Stimulated activated CD8-positive, alpha-beta memory T cell treated with anti-CD3 and anti-CD28 coated beads, Interleukin-12 subunit alpha, Interleukin-12 subunit beta, amount 100 ng/mL, for 24 hours (primary cell): ENCODE measurements around the gene RASSF8.
"Not testable (repeated sequence)": the region's sequence is repeated elsewhere in the genome, so short reads cannot be mapped to it uniquely, and the experiment has no call there.

Source experiments
- DNase-seq: peaks from one replicate; pipeline ENCODE4 v3.0.0-alpha.2; 2020; ENCODE audit errors: extremely low read depth

The RASSF8 gene

DNA sequence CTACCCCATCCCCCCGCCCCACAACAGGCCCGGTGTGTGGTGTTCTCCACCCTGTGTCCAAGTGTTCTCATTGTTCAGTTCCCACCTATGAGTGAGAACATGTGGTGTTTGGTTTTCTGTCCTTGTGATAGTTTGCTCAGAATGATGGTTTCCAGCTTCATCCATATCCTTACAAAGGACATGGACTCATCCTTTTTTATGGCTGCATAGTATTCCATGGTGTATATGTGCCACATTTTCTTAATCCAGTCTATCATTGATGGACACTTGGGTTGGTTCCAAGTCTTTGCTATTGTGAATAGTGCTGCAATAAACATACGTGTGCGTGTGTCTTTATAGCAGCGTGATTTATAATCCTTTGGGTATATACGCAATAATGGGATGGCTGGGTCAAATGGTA lies 98.8 kb downstream of the RASSF8 start:
- DNase-seq = not testable (repeated sequence)

DNA sequence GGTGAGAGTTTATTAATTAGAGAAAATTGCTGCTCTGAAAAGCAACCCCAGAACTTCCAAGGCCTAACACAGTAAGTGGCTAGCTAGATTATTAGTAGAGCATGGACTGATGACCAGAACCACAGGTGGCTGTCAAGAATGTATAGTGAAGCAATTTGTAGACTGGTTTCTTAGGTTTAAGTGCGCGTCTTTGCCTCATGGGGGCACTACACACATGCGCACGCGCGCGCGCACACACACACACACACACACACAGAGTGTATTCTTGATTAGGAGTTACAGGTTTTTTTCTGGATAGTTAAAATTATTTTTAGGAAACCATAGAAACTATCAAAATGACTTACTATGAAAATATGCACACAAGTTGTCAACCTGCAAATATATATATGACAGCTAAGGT lies 99.8 kb downstream of the RASSF8 start:
- DNase-seq = no peak

DNA sequence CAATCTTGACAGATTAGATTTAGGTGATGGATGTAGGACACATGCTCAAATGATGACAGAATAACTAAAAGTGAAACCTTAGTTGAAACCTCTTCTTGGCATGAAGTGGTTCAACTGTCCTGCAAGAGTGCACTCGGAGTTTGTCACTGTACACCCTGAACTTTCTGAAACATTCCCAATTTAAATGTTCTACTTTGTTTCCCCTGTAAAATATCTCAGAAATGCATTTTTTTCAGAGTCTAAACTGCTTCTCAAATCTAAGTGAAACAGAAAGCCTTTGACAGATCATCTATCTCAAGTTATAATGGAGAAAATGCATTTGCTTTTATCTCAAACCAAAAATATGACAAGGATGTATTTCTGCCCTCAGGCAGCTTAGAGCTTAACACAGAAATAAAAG lies 100.3 kb downstream of the RASSF8 start:
- no peak for DNase-seq

DNA sequence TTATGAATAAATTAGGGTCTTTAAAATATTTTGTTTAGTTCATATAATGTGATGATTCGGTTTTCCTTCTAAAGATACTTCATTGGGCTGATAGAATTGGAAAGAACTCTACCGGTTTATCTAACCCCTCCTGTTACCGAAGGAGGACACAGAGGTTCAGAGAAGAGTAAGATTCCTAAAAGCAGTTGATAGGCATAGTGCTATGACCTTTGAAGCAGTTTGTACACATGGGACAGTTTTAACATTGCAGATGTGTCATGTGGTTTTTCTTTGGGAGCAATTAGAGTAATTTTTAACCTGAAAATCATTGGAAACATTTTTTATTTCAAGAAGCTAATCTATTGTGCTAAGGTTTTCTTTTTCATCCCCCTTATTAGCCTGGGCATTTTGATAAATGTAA lies 103.5 kb downstream of the RASSF8 start:
- DNase-seq = no peak

DNA sequence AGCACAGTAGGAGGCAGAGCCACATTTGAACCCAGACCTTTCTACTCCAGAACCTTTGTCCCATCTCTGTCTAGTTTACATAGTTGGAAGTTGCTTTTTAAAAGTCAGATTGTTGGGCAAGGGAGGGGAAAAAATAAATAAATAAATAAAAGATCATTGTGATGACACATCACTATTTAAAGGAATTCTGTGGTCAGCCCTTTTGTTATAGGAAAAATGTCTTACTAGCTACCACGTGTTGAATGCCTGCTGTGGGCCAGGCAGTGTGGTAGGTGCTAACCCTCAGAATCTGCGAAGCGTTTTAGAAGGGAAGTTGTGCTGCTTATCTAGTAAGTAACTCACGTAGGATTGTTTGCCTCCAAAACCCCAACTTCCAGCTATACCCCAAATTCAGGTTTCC lies 104.1 kb downstream of the RASSF8 start:
- DNase-seq = no peak

DNA sequence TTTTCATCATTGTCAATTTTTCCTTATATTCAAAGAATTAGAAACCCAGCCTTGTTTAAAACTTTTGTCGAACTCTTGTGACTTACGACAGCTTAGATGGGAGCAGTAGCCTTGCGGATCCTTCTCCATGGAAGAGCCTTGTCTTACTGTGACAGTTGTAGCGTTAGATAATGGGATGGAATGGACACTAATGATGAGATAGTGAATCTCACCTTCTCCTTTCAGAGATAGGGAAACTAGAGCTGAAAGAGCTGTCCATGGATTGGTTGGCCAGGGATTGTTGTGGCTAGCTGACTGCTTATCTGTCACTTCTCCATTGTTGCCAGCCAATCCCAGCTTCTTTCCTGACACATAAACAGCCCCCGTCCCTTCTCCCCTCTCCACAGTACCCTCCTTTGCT lies 107.0 kb downstream of the RASSF8 start:
- DNase-seq = no peak

DNA sequence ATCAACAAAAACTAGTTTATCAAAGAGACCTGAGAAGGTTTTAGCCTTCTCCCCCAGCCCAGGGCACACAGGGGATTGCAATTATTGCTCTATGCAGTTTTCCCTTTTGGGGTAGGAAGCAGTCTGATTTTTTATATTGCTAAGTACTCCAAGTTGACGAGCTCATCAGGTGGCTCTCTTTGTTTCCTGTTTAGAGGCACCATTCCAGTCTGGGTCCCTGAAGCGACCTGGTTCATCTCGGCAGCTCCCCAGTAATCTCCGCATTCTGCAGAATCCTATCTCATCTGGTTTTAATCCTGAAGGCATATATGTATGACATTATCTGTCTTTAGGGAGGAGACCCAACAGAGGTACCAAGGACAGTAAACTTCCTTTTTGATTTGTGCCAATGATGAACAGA lies 110.0 kb downstream of the RASSF8 start:
- no peak for DNase-seq

DNA sequence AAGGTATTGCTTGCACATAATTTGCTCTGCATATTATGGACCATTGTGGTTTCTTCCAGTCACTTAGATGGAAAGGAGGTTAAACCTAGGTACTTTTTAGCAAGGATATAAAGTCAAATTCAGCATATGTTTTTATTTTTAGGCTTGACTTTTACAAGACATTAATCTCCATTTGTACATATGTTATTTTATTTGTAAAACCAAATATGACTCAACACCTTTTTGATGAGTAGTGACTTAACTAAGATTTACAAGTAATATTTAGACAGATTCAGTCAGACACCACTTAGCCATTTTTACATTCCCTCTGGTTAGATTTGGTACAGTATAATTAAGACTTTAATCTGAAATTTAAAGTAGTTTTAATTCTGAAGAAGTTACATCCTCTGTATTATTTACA lies 111.3 kb downstream of the RASSF8 start:
- DNase-seq = no peak

DNA sequence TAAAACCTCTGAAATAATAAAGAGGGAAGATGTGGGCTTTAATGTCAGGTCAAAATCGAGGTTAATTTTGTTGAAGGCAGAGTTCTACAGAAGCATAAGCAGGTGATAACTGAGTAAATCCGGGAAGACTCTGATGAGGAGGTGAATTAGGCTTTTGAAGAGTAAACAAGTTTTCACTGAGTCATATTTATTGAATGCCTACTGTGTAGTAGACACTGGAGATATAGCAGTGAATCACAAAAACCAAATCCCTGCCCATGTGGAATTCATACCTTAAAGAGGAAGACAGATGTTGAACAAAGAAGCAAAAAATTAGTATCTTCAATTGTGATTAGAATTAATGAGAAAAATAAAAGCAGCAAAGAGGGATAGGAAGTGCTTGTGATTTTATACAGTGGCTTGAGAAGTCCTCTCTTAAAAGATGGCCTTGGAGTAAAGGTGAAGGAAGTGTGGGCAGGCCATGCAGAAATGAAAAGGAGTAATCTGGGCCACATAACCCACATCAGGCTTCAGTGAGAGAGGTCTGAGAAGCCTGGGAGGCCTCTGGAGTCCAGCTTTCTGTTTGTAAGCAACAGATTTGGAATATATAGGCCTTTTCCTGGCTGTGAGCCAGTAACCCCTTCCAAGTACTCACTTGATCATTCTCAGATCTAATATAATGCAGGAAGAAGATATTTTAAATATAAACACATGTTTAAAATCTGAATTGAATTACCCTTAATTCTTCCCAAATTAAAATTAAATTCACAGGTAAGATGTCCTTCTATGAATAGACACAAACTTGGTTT lies 119.6 kb downstream of the RASSF8 start:
- DNase-seq = no peak

DNA sequence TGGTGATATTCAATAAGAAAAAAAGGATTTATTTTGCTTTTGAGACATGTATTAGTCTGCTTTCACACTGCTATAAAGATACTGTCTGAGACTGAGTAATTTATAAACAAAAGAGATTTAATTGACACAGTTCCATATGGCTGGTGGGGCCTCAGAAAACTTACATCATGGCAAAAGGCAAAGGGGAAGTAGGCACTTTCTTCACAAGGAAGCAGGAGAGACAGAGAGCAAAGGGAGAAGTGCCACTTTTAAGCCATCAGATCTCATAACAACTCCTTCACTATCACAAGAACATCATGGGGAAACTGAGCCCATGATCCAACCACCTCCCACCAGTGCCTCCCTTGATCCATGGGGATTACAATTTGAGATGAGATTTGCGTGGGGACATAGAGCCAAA lies 122.4 kb downstream of the RASSF8 start:
- no peak for DNase-seq

DNA sequence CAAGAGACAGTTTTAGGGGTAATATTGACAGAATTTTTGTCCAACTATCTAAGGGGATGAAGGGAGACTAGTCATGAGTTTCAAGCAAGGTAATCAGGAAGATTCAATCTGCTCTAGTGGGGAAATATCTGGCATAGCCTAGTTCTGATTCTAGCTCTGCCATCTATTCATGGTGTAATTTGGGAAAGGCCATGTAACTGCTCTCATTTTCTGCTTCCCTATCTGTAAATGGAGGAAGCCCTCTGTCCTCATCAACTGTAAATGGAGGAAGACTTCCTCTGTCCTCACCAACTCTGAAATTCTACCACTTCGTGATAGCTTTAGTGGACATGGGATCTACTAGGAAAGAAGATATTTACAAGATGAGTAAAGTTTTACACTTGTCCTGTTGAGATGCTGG lies 128.5 kb downstream of the RASSF8 start:
- DNase-seq = no peak

DNA sequence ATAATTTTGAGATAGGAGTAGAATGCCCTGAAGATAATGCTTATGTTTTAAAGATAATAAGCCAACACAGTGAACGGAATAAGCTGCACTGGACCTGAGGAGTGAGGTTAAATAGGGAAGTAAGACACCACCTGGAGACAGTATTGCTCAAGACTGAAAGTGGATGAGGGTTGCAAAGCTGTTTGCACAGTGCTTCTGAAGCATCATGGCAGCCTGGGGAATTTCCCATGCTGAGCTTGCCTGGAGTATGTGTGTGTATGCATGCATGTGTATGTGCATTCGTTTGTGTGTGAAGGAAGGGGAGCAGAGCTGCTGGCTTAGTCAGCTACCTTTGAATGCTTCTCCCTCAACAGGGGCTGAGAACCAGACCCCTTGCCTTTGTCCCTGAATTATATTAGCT lies 130.5 kb downstream of the RASSF8 start:
- no peak for DNase-seq

DNA sequence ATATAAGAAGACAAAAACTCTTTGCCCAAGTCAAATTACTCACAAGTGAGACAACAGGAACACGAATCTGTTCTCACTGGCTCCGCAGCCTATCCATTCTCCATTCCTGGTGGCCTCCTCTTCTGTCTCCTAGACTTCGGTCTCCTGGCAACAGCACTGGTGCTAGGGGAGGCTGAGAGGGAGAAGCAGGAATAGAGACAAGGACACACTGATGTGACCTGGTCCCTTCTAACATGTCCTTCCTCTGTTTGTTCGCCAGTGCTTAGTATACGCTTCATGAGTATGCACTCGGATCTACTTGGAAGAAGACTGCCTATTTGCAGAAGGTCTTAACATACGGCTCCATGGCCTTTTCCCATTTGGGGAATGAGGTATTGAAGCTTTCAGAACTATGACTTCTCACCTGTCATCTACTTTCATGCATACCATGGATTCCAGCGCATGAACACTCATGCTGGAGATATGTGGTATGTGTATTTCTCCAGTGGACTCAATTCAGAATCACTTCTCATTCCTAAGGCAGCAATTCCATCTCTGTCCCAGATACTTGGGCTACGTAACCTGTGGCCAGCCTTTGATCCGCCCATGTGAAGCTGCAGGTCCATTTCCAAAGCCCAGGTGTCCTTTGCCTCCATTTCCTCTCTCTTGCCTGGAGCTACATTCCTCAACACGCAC lies 132.5 kb downstream of the RASSF8 start:
- no peak for DNase-seq

DNA sequence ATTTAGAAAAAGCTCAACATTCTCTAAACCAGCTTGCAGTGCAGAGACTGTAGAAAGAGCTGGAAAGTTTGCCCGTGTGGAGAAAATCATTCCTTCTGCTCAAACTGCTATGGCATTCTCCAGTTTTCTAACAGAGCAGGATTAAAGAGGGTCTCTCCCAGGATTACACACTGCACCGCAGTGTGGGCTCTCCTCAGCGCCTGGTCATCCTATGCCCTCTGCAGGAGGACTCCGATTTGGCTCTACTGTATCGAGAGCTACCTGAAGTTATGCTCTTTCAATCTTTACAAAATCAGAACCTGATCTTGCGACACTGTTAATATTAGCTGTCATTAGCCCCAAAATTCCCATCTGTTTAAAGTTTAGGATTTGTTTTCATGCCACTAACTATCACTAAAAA lies 133.3 kb downstream of the RASSF8 start:
- no peak for DNase-seq

DNA sequence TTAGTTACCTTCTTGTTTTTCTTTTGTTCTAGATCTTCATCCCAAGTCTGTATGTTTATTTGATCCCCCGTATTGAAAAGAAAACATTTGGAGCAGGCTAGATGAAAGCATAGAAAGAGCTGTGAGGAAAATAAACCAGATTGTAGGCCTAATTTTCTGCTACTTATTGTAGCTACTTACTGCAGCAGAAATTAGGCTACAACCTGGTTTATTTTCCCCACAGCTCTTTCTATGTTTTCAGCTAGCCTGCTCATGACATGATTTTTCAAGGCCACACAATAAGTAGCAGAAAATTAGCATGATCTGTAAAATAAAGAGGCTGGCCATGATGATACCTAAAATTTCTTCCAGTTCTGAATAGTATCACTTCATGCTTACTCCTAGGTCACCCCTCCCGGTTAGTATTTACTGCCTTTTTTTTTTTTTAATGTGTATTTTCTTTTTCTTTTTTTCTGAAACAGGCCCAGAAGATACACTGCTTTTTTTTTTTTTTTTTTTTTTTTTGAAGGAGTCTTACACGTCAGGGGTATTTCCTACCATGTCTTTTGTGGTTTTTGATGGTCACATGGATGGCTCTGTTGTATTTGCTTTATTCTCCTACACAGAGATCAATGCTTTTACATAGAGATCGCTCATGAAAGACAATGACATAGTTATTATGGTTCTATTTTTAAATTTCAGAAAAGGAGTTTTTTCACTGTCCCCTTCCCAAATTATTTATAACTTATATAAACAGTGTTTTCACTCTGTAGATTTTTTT lies 134.0 kb downstream of the RASSF8 start:
- no peak for DNase-seq

DNA sequence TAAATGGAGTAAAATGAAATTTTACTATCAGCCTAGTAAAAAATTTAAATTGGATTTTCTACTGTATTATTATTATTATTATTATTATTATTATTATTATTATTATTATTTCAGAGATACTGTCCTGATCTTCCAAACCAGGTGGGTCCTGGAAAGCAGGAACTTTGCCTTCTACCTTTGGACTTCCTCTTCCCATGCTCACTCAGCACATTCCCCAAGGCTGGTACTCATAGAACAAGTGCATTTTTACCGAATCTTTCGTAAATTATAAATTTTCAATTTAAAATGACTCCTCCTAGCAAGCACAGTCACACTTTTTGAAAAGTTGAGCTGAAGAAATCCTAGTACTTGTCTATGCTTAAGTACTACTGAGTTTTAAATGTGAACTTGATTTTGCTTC lies 136.7 kb downstream of the RASSF8 start:
- no peak for DNase-seq

DNA sequence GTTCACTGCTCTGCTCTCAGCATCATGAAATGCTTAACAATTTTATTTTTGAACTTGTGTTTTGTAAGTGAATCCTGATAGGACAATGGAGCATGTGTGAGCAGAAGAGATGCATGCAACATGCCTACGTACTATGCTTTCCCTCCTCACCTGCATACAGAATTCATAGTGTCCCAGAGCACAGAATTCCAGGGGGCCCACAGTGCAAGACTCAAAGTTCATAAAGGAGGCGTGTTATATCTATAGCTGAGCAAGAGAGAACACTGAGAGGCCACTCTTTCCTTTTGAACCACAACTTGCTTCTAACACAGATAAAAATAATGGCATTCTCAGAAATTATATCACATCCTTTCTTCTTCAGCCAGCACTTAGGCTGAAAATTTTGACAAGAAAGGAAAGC lies 137.6 kb downstream of the RASSF8 start:
- DNase-seq = no peak

DNA sequence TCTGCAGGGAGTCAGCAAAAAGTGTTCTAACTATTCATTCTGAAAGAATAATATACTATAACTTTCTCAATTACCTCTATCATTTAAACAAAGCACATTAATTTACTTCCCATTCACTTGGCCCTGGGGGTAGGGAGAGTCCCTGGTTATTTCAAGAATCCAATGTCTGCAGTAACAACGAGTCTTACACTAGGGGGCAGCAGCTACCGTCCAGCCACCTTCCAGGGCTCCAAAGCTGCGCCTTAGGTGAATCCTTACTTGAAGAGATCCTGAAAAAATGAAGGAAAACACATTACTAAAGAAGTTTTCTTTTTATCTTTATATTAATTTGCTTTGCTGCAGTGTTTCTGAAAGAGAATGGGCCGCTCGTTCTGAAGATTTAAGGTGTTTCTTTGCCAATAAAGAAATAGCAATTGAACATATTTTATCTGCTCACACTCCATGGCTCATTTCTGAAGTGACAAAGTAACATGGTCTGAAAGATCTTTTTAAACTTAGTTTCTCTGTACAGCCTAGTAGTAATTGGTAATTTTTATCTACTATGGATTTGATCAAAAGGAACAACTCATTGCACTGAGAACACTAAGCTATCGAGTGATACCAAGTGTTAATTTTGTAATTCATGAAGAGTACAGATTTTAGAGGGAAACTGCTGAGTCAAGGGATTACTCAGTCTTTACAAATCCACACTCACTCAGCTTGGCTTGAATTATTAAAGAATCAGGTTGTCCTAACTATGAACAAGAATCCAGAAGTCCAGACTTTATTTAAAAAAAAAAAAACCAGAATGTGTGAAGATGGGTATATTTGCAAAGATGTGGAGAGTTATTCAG lies 138.8 kb downstream of the RASSF8 start:
- no peak for DNase-seq

DNA sequence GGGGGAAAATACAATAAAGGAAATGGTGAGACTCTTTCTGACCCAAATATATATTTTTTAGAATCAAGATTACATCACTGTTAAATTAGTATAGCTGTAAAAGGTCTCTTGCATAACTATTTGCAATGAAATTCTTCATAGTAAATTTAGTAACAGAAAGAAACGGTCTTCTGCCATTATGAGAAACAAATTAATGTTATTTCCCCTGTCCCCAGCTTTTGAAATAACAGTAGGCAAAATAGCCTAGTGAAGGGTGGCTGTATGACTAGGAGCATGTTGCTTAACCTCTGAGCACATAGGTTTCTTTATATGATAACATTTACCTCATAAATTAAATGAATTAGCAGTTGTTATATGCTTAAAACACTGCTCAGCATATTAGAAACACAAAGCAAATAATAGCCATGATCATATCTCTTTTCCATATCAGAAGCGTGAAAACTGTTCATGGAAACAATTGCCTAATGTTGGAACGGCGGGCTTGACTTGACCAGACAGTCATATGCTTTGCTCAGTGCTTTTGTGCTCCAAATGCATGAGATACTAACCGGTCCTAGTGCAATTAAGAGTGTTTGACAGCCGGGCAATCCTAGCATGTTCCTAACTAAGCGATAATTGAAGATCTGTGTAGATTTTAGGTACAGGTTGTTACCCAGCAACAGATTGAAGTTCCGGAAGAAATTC lies 142.3 kb downstream of the RASSF8 start:
- no peak for DNase-seq

DNA sequence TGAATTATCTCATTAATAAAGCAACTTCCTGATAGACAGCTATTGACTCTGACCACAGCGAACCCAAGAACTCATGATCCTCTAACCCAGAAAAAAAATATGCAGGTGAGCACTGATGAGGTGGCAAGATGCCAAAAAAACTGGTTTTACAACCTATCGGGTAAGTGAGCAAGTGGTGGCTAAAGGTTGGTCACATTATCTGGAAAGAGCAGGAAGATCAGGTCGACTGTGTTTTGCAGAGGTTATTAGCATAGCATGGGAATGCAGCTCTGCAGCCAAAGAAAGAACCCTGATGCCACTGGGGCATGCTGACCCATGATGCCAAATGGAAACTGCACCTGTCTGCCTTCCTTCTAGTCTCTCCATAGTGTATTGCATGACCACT lies 142.9 kb downstream of the RASSF8 start:
- DNase-seq = no peak

DNA sequence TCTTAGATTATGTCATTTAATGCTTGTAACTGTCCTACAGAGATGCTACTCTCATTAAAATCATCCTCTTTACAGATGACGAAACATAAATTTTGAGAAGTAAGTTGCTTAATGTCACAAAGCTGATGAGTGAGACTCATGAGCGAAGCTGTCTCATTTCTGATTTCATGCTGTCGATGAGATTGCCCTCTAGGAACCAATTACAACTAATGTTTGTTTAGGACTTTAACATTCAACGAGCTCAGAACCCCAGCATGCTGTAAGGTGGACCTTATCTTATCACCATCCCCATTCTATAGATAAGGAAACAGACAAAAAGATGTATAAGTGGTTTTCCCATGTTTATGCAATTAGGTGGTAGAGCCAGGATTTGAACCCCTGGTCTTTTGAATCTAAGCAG lies 143.3 kb downstream of the RASSF8 start:
- DNase-seq = no peak
